GM19324 (cell line): ENCODE measurements around the gene NHS.

Experiments used
- ATAC-seq: cut with Tn5 transposase; IDR thresholded peaks from one replicate; pipeline ENCODE4 v1.9.1; 2021; ENCODE audit warnings: mild to moderate bottlenecking, moderate library complexity; ENCODE audit not compliant: unreplicated experiment, low FRiP score

The NHS gene

DNA sequence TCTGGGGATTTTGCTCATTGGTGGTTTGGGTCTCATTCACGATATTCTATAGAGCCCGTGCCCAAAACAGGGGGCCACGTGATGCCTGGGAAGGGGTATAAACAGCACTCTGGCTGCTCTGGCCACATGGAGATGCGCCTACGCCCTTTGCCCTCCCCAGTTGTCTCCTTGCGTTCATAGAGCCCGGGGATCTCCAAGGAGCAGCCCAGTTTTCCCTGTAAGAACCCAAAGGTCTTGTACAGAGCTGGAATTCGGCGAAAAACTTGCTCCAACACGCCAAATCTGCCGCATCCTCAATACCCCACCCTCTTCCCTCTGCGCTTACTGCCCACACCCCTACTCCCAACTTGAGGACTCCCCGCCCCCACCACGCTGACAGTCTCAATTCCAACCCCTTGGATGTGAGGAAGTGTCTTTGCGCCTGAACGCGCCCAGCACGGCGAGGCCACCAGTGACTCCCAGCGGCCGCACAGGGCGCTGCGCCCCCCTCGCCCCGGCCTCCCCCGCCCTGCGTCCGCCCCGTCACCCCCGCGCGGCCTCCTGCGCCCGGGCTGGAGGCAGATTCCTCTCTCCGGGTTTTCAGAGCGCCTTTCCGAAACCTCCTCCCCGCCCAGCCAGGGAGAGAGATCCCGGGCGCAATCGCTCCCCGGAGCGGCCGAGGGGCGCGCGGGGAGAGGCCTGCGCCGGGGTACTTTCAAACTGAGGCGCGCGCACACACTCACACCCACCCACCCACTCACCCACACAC is at the start of gene NHS:
TSS of gene NHS (plus strand) at position 582 of the 748 bp plus-strand sequence. CDS start 558 bp downstream, outside the sequence.
- no peak for ATAC-seq

DNA sequence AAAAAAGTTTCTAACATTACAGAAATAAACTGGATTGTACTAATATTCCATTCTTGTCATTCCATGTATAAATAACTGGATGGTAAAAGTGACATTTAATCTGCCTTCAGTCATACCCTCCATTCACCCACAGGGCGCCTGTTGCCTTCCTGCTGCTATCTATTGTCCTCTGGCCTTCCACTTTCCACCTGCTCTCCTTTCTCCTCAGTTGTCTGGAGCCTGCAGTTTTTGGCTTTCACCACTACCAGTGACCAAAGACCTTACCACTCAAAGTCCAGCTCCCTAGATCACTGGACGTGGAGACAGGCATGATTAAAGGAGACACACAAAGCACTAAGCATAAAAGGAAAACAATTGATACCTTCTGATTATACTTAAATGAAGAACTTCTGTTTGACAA is 46.2 kb upstream of the NHS start:
- ATAC-seq, result no peak

- no peak for ATAC-seq
Observed at GRCh38 chrX:17336377-17336776, 38.6 kb upstream of the NHS start.

DNA sequence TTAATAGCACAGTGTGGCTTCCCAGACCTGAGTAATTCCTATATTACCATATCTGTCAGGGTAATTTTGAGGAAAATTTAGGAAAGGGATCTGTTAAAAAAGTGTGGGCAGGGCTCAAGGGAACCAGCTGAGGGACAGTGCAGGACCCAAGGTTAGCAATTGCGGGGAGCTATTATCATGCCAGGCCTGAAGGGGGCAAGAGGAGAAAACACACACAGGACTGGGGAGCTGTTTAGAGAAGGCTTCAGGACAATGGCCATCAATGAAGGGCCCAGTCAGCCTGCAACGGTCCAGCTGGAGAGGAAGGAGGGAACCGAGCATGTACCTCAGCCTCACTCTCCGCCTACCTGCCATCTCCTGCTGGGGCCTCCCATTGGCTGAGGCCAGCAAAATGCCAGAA is 19.0 kb upstream of the NHS start:
- no peak for ATAC-seq

DNA sequence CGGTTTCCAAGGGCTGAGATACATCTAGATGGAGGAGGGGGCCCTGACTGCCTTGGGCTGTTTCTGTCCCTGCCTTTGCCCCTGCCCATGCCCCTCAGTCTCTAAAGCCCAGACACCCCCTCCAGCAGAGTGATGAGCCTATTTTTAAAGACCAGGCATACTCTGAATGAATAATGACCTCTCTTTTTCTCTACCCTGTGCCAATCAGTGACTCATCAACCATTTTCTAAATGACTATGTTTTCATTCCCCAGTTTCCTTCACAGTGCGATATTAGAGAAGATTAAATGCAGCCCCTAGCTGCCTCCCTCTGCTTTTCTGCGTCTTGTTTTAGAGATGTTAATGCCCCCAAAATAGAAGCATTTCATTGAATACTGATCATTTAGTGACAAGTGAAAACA is 15.5 kb upstream of the NHS start:
- ATAC-seq, result no peak

GRCh38 chrX:17361620-17362019 is 13.4 kb upstream of the NHS start:
- ATAC-seq, result no peak

DNA sequence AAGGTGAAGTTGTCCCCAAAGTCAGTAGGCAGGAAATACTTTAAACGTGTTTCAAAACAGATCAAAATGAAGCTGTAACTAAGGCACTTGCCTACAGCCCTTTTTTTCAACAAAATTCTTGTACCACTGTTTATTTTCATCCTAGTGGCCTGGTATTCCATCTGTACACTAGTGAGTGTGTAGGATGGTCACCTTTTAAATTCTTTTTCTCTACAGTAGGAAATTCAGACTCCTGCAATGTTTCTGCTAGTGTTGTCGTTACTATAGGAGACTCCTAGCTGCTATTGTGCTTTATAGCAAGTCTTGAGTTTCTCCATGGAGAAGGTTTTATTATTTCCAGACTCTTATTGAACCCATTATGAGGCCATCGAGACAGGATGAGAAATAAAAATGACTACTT is 7.0 kb upstream of the NHS start:
- no peak for ATAC-seq

DNA sequence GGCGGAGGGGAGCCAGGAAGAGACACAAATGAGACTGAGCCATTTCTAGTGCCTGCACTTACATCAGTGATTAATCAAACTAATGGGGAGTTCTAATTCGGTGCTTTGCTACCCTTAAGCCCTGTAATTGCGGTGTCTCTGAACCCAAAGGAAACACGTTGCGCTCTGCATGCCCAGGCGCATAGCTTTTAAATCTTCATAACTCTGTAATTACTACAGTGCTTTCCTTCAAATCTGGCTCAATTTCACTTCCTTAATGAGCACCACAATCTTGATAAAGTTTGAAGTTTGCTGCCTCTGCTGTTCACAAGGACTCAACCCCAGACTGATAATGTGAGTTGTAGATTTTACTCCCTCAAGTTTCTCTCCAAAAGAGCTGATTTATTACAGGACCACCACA is 5.7 kb upstream of the NHS start:
- ATAC-seq, result no peak

DNA sequence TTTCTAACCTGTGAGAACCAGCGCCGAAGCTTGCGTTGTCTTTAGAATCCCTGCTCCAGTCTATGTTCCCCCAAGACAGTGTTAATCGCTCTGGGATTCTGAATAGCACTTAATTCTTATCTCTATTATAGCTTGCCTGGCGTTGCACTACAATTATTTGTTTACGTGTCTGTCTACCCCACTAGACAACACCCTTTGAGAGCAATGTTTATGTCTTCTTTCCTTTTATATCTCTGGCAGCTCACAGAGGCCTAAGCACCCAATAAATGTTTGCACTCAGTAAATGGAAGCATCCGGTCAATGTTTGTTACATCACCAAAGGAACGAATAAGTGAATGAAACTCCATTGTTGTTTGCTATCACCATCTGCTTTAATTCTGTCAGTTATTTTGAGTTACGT is 4.8 kb upstream of the NHS start:
- no peak for ATAC-seq

- no peak for ATAC-seq
Observed at GRCh38 chrX:17372052-17372451, 2.9 kb upstream of the NHS start.

GRCh38 chrX:17373337-17373736 is 1.7 kb upstream of the NHS start:
- no peak for ATAC-seq

GRCh38 chrX:17375367-17375636 is 302 bp downstream of the NHS start:
- ATAC-seq, result no peak

GRCh38 chrX:17375637-17376430 is 834 bp downstream of the NHS start:
- ATAC-seq, result no peak

GRCh38 chrX:17376431-17377077 is 1.6 kb downstream of the NHS start:
- ATAC-seq, result no peak

GRCh38 chrX:17377091-17377717 is 2.2 kb downstream of the NHS start:
- no peak for ATAC-seq

DNA sequence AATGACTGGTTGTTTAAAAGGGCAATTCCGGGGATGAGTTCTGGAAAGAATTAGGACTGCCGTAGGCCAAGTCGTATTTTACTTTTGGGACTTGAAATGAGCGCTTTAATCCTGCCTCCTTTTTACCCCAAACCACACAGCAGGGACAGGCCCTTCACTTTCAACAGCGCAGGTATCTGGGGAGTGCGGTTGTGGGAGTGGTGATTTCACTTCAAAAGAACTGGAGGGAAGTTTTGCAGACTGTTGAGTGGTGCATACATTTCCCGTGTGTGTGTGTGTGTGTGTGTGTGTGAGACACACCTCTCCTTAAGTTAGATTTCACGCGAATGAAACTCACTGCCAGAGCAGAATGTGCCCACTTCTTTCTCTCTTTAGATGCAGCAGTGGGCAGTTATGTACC is 2.8 kb downstream of the NHS start:
- ATAC-seq, result no peak

GRCh38 chrX:17380221-17380620 is 5.2 kb downstream of the NHS start:
- ATAC-seq, result no peak

DNA sequence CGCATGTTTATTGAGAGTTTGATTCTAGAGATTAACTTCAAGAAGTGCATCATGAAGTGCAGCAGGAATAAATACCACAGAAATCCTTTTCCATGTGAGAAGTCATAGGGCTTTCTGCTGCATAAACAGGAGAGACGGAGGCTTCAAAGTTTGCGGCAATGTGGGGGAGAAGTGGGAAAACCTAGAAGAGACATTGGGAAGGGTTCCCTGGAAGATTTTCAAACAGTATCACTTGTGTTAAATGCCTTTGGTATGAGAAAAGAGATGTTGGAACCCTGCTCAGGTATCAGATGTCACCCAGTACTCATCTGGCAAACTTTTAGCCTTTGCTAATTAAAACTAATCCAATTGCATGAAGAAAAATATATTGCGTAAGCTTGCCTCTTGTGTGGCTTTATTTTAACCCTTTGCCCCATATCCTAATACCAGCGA is 15.4 kb downstream of the NHS start:
- no peak for ATAC-seq

- no peak for ATAC-seq
Observed at GRCh38 chrX:17395154-17395553, 20.2 kb downstream of the NHS start.

- ATAC-seq, result no peak
Observed at GRCh38 chrX:17397074-17397473, 22.1 kb downstream of the NHS start.

DNA sequence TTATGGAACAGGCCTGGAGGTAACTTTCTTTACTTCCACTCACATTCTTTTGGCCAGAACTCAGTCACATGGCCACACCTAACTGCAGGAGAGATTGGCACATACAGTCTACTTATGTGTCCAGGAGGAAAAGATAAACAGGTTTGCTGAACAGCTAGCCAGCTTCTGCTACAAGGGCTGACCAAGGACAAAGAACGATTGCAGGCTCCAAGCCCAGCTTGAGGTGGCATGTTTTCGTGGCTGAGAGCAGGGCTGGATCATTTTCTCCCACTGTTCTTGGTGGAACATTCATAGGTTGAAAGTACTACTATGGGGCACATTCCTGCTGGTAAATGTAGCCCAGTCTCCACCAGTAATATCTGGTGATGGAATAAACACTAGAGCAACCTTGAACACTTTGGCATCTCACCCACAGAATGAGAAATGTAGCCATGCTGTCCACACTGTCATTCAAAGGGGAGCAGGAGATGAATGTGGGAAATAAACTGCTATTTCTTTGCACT is 28.2 kb downstream of the NHS start:
- ATAC-seq, result no peak
